Thoracic aorta (tissue), 2 donors: Measurements from ENCODE around the gene KIF13A. TPM values are rescaled to one million over a fixed set of nuclear protein-coding genes. Genes with fewer than 3 reads are reported as not detected.
"Not testable (repeated sequence)": the region's sequence is repeated elsewhere in the genome, so short reads cannot be mapped to it uniquely, and the experiment has no call there.

Experiments used
- ATAC-seq: fragments of 150-250 bp; one replicate; pipeline ENCODE4 v1.8.0; 2017; ENCODE audit warnings: low read depth; ENCODE audit not compliant: insufficient number of reproducible peaks, low FRiP score
- DNase-seq: peaks from one replicate; pipeline ENCODE4 v3.0.0-alpha.2; 2020; ENCODE audit warnings: low spot score
- H3K27ac ChIP-seq, 2 donors: fragments of 200-600 bp; sonication (generic); 1 replicate in 1 of 2; 2 replicates in 1 of 2; pipeline ENCODE4 v1.5.1; 2016; ENCODE audit warnings: mild to moderate bottlenecking in 2 of 2, moderate library complexity in 2 of 2
- H3K27me3 ChIP-seq: fragments of 200-600 bp; sonication (generic); replicated peaks from 2 replicates; pipeline ENCODE4 v1.6.0; 2016; ENCODE audit warnings: mild to moderate bottlenecking; ENCODE audit not compliant: insufficient read depth
- H3K36me3 ChIP-seq: fragments of 200-600 bp; sonication (generic); one replicate; pipeline ENCODE4 v1.5.1; 2016
- H3K4me1 ChIP-seq, 2 donors: fragments of 200-600 bp; sonication (generic); 1 replicate in 1 of 2; 2 replicates in 1 of 2; pipeline versions ENCODE4 v1.5.1 to v1.6.0; 2016; ENCODE audit warnings: low read depth in 2 of 2, mild to moderate bottlenecking in 1 of 2; ENCODE audit not compliant: control insufficient read depth in 1 of 2
- H3K4me3 ChIP-seq: fragments of 200-600 bp; sonication (generic); 2 replicates; pipeline ENCODE4 v1.5.1; 2016; ENCODE audit warnings: mild to moderate bottlenecking
- H3K9me3 ChIP-seq: fragments of 200-600 bp; sonication (generic); 2 replicates; pipeline ENCODE4 v1.5.1; 2016
- CTCF ChIP-seq: fragments of 200-600 bp; sonication (generic); IDR thresholded peaks from one replicate; pipeline ENCODE4 v1.5.1; 2019; ENCODE audit warnings: antibody characterized with exemption
- total RNA-seq, 2 donors: library from RNA; depleted of rRNA; stranded (reverse); fragments of >200 nt; gene quantifications; one replicate each; pipeline versions ENCODE4 v1.1.0 to v1.2.3, GENCODE V29; 2016

The KIF13A gene
- total RNA-seq, 2 donors from 2014 or later = 79.3 to 98.0 TPM

GRCh38 chr6:17758119-17758518 lies 229.3 kb downstream of the KIF13A start:
- peaks cover 20% of the 10 kb centered on the region for H3K36me3 ChIP-seq
- no peaks in the 10 kb centered on the region for H3K4me1 ChIP-seq
- no peaks in the 10 kb centered on the region for H3K9me3 ChIP-seq
- H3K27ac ChIP-seq = no peak overlapping the region
- ATAC-seq (no peak), DNase-seq (no peak)
- TF ChIP-seq CTCF = no peak
- H3K27me3 ChIP-seq = no peaks in the 10 kb centered on the region
- no peak overlapping the region for H3K4me3 ChIP-seq

DNA sequence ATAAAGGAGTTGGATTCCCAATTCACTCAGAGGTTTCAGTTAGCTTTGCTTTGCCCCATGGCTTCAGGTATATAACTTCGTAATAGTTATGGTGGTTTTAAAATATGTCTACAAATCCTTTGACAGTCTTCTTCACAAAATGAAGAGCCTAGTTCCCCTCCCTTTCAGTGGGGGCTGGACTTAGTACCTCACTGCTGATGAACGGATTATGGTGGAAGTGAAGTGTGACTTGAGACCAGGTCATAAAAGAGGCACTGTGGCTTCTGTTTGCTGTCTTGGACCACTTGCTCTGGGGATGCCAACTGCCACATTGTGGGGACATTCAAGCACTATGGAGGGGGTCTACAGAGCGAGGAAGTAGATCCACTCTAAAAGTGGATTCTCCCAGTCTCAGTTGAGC lies 233.2 kb downstream of the KIF13A start:
- no peak for TF ChIP-seq CTCF
- ATAC-seq = no peak
- Histone ChIP-seq H3K36me3 (peaks cover 3% of the 10 kb centered on the region), H3K4me1 (no peaks in the 10 kb centered on the region), H3K27ac (no peak overlapping the region), H3K9me3 (no peaks in the 10 kb centered on the region), H3K4me3 (no peak overlapping the region), H3K27me3 (no peaks in the 10 kb centered on the region)
- no peak for DNase-seq

DNA sequence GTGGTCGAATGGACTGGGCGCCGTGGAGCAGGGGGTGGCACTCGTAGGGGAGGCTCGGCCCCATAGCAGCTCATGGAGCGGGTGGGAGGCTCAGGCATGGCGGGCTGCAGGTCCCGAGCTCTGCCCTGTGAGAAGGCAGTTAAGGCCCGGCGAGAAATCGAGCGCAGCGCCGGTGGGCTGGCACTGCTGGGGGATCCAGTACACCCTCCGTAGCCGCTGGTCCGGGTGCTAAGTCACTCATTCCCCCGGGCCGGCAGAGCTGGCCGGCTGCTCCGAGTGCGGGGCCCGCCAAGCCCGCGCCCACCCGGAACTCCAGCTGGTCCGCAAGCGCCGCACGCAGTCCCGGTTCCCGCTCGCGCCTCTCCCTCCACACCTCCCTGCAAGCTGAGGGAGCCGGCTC lies 242.1 kb downstream of the KIF13A start:
- not testable (repeated sequence) for H3K36me3 ChIP-seq, H3K9me3 ChIP-seq, H3K27me3 ChIP-seq, H3K27ac ChIP-seq, H3K4me3 ChIP-seq, ATAC-seq, DNase-seq, H3K4me1 ChIP-seq

- DNase-seq, H3K27ac ChIP-seq, ATAC-seq, H3K36me3 ChIP-seq, H3K4me1 ChIP-seq, H3K4me3 ChIP-seq, H3K9me3 ChIP-seq, H3K27me3 ChIP-seq: not testable (repeated sequence)
Observed at GRCh38 chr6:17744757-17745308, 242.6 kb downstream of the KIF13A start.

GRCh38 chr6:17744019-17744756 lies 243.2 kb downstream of the KIF13A start:
- no peak for TF ChIP-seq CTCF
- no peak for ATAC-seq
- no peaks in the 10 kb centered on the region for H3K36me3 ChIP-seq
- no peaks in the 10 kb centered on the region for H3K27me3 ChIP-seq
- no peak for DNase-seq
- H3K27ac ChIP-seq = no peak overlapping the region
- H3K4me3 ChIP-seq = no peak overlapping the region
- H3K4me1 ChIP-seq = no peaks in the 10 kb centered on the region
- no peaks in the 10 kb centered on the region for H3K9me3 ChIP-seq

DNA sequence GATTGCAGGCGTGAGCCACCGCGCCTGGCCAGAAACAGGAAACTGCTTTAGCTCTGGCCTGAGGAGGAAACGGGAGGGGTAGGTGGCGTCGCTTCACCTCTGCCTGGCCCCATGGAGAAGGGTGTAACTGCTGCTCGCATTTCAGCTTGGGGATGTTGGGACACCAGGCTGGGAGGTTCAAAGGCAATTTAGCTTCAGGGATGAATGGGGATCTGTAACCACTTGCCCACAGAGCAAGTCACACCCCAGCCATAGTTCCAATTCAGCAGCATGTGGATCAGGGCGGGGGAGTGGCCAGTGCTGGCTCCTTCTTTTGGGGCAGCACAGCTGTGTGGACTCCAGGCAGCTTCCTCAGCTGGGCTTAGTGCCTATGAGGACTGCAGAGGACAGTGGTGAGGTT lies 245.9 kb downstream of the KIF13A start:
- Histone ChIP-seq H3K27me3 (no peaks in the 10 kb centered on the region), H3K4me1 (no peaks in the 10 kb centered on the region), H3K9me3 (peaks cover 20% of the 10 kb centered on the region), H3K36me3 (no peaks in the 10 kb centered on the region), H3K27ac (no peak overlapping the region), H3K4me3 (no peak overlapping the region)
- ATAC-seq = no peak
- no peak for DNase-seq
- no peak for TF ChIP-seq CTCF
